ENCODE results near the gene GIMAP4.
"Not testable (repeated sequence)": the region's sequence is repeated elsewhere in the genome, so short reads cannot be mapped to it uniquely, and the experiment has no call there.

GIMAP4 gene

GRCh38 chr7:150580638-150581394 is 13.6 kb downstream of the GIMAP4 start:
- no peak for DNase-seq (ENCODE audit: low read depth)

GRCh38 chr7:150585199-150585598 is 18.0 kb downstream of the GIMAP4 start:
- DNase-seq (ENCODE audit: low read depth) = no peak

- no peak for DNase-seq (ENCODE audit: low read depth)
Measured at GRCh38 chr7:150586068-150586784, 19.0 kb downstream of the GIMAP4 start.

- no peak for DNase-seq (ENCODE audit: low read depth)
Measured at GRCh38 chr7:150586785-150587152, 19.6 kb downstream of the GIMAP4 start.

- DNase-seq (ENCODE audit: low read depth) = no peak
Measured at GRCh38 chr7:150587551-150587950, 20.4 kb downstream of the GIMAP4 start.

GRCh38 chr7:150594805-150595204 is 27.6 kb downstream of the GIMAP4 start:
- DNase-seq (ENCODE audit: low read depth) = no peak

- DNase-seq (ENCODE audit: low read depth) = no peak
Measured at GRCh38 chr7:150595361-150595760, 28.2 kb downstream of the GIMAP4 start.

- DNase-seq (ENCODE audit: low read depth) = not testable (repeated sequence)
Measured at GRCh38 chr7:150603600-150603999, 36.4 kb downstream of the GIMAP4 start.

GRCh38 chr7:150610233-150610632 is 43.0 kb downstream of the GIMAP4 start:
- no peak for DNase-seq (ENCODE audit: low read depth)

GRCh38 chr7:150612925-150613324 is 45.7 kb downstream of the GIMAP4 start:
- no peak for DNase-seq (ENCODE audit: low read depth)

GRCh38 chr7:150613880-150614279 is 46.7 kb downstream of the GIMAP4 start:
- no peak for DNase-seq (ENCODE audit: low read depth)

GRCh38 chr7:150614426-150614825 is 47.2 kb downstream of the GIMAP4 start:
- not testable (repeated sequence) for DNase-seq (ENCODE audit: low read depth)

GRCh38 chr7:150615221-150615755 is 48.1 kb downstream of the GIMAP4 start:
- not testable (repeated sequence) for DNase-seq (ENCODE audit: low read depth)

- no peak for DNase-seq (ENCODE audit: low read depth)
Measured at GRCh38 chr7:150620061-150620460, 52.9 kb downstream of the GIMAP4 start.

GRCh38 chr7:150620617-150621371 is 53.6 kb downstream of the GIMAP4 start:
- no peak for DNase-seq (ENCODE audit: low read depth)

- DNase-seq (ENCODE audit: low read depth) = no peak
Measured at GRCh38 chr7:150621376-150621775, 54.2 kb downstream of the GIMAP4 start.

Measured in fibroblast of the conjunctiva (primary cell).